Endothelial cell of umbilical vein (primary cell): ENCODE data around the gene OPCML. TPM values are rescaled to one million over a fixed set of nuclear protein-coding genes. Genes with fewer than 3 reads are reported as not detected.

Experiments
- BruUV-seq: library from RNA; stranded (reverse); fragments of 400-500 nt; replicated peaks from 2 replicates; lab custom pipeline; 2021; lab: Mats Ljungman, UMichigan
- CTCF ChIA-PET: fragments of 300-600, 350-600 bp; sonication (Branson Sonifier 250); formaldehyde crosslinking; loops from one replicate; lab custom pipeline; 2021; ENCODE audit warnings: antibody characterized with exemption, inconsistent platforms; lab: Charles Lee
- POLR2A ChIA-PET: fragments of 300-600, 350-600 bp; sonication (Branson Sonifier 250); formaldehyde crosslinking; loops from one replicate; lab custom pipeline; 2021; ENCODE audit warnings: antibody characterized with exemption, inconsistent platforms; lab: Charles Lee
- DNase-seq: peaks from one replicate; pipeline ENCODE4 v3.0.0-alpha.2; 2011; ENCODE audit warnings: low read depth, low spot score
- FAIRE-seq: peaks from 2 replicates; lab custom pipeline; 2011; peaks lifted over from hg19 to GRCh38; lab: Jason Lieb, UNC
- H2AFZ ChIP-seq: 2 replicates; pipeline ENCODE4 v1.6.0; 2012; ENCODE audit warnings: low read depth, low read length, control low read depth, inconsistent platforms
- H3K27ac ChIP-seq: 2 replicates; pipeline ENCODE4 v1.5.1; 2011; ENCODE audit warnings: low read depth, mild to moderate bottlenecking, control low read depth, low read length, moderate library complexity; ENCODE audit not compliant: insufficient read depth
- H3K27me3 ChIP-seq, 2 experiments: 2 replicates each; pipeline versions ENCODE4 v1.6.0 to v1.6.1; 2011; ENCODE audit warnings: low read length in 2 of 2, mixed read lengths in 1 of 2; ENCODE audit not compliant: control insufficient read depth in 2 of 2, insufficient read depth in 2 of 2
- H3K36me3 ChIP-seq, 2 experiments: 2 replicates in 1 of 2; 3 replicates in 1 of 2; pipeline ENCODE4 v1.5.1; 2011; ENCODE audit warnings: low read length in 2 of 2, mild to moderate bottlenecking in 1 of 2, moderate library complexity in 1 of 2; ENCODE audit not compliant: control insufficient read depth in 2 of 2, insufficient read depth in 2 of 2; ENCODE audit errors: extremely low read depth in 1 of 2
- H3K4me1 ChIP-seq: 3 replicates; pipeline ENCODE4 v1.5.1; 2011; ENCODE audit warnings: mild to moderate bottlenecking, low read length; ENCODE audit not compliant: control insufficient read depth, insufficient read depth; ENCODE audit errors: extremely low read depth
- H3K4me2 ChIP-seq: 2 replicates; pipeline ENCODE4 v1.6.1; 2011; ENCODE audit warnings: low read length, control low read depth, mixed read lengths; ENCODE audit not compliant: insufficient read depth
- H3K4me3 ChIP-seq, 3 experiments: fragments of 200-600 bp in 1 of 3; sonication (generic), shearing (Covaris generic) in 1 of 3; replicated peaks in 1 of 3; 2 replicates each; pipeline ENCODE4 v1.5.1; 2011 to 2016; ENCODE audit warnings: control low read depth in 3 of 3, low read length in 3 of 3, mild to moderate bottlenecking in 2 of 3, inconsistent platforms in 1 of 3, low read depth in 1 of 3, moderate library complexity in 1 of 3; ENCODE audit not compliant: insufficient read depth in 1 of 3
- H3K79me2 ChIP-seq: 2 replicates; pipeline ENCODE4 v1.6.0; 2012; ENCODE audit warnings: low read length, inconsistent platforms; ENCODE audit not compliant: control insufficient read depth, insufficient read depth
- H3K9ac ChIP-seq: replicated peaks from 2 replicates; pipeline ENCODE3; 2011; ENCODE audit warnings: low read length, control low read depth; ENCODE audit not compliant: insufficient read depth; ENCODE audit errors: extremely low read depth
- H3K9me1 ChIP-seq: replicated peaks from 3 replicates; pipeline ENCODE4 v1.6.0; 2011; ENCODE audit warnings: mild to moderate bottlenecking, low read length; ENCODE audit not compliant: control insufficient read depth, insufficient read depth; ENCODE audit errors: extremely low read depth
- H3K9me3 ChIP-seq: replicated peaks from 2 replicates; pipeline ENCODE4 v1.5.1; 2012; ENCODE audit warnings: low read length, inconsistent platforms; ENCODE audit not compliant: control insufficient read depth, insufficient read depth
- H4K20me1 ChIP-seq: replicated peaks from 2 replicates; pipeline ENCODE3; 2011; ENCODE audit warnings: mild to moderate bottlenecking, low read length; ENCODE audit not compliant: control insufficient read depth, insufficient read depth; ENCODE audit errors: extremely low read depth
- EZH2 ChIP-seq: IDR thresholded peaks from 2 replicates; pipeline ENCODE4 v1.6.1; 2012; ENCODE audit warnings: borderline replicate concordance, low read depth, mild to moderate bottlenecking, moderate library complexity, low read length, inconsistent platforms; ENCODE audit not compliant: severe bottlenecking
- FOS ChIP-seq: IDR thresholded peaks from 2 replicates; pipeline ENCODE4 v1.6.1; 2011; ENCODE audit warnings: mild to moderate bottlenecking, low read length, moderate library complexity, borderline replicate concordance; ENCODE audit not compliant: insufficient read depth
- GATA2 ChIP-seq: IDR thresholded peaks from 2 replicates; pipeline ENCODE4 v1.7.0; 2011; ENCODE audit warnings: low read depth, mild to moderate bottlenecking, moderate library complexity, mixed read lengths, low read length; ENCODE audit not compliant: insufficient read length, insufficient read depth
- JUN ChIP-seq: IDR thresholded peaks from 2 replicates; pipeline ENCODE4 v1.6.1; 2011; ENCODE audit warnings: borderline replicate concordance, low read depth; ENCODE audit not compliant: insufficient read length, insufficient read depth
- MYC ChIP-seq: IDR thresholded peaks from one replicate; pipeline ENCODE4 v1.6.1; 2011; ENCODE audit warnings: mild to moderate bottlenecking, low read depth, low read length
- POLR2A ChIP-seq: IDR thresholded peaks from 2 replicates; pipeline ENCODE4 v1.6.1; 2012; ENCODE audit warnings: low read depth, mild to moderate bottlenecking, control low read depth, low read length
- POLR2AphosphoS5 ChIP-seq: IDR thresholded peaks from 2 replicates; pipeline ENCODE4 v1.6.1; 2012; ENCODE audit warnings: low read depth, mild to moderate bottlenecking, control low read depth, low read length, moderate library complexity; ENCODE audit not compliant: insufficient read depth
- dilution Hi-C: fragments of 300-500 bp; cut with MboI; formaldehyde crosslinking; loops from one replicate; pipeline ENCODE4 v1.15.0; 2019; ENCODE audit warnings: low sequenced_read_pairs; ENCODE audit not compliant: extremely low pct_ligation_motif_present
- intact Hi-C: fragments of 100-400 bp; cut with micrococcal nuclease; formaldehyde crosslinking; loops from one replicate; pipeline ENCODE4 v1.10.0; 2022
- polyA plus RNA-seq, 4 experiments: library from polyadenylated mRNA; depleted of rRNA in 3 of 4; stranded (reverse) in 3 of 4; unstranded in 1 of 4; fragments of >200 nt; gene quantifications; 2 replicates each; pipeline versions ENCODE4 v1.2.1 to v1.2.3, GENCODE V29; 2011 to 2012; ENCODE audit warnings: missing spikeins in 1 of 4
- total RNA-seq: library from RNA; stranded (reverse); gene quantifications from 2 replicates; pipeline ENCODE4 v1.2.3, GENCODE V29; 2021
- TF ChIP-seq, protein P1 (sequence below), 2 donors: IDR thresholded peaks; 1 replicate in 1 of 2; 2 replicates in 1 of 2; pipeline ENCODE4 v1.5.1; 2011; ENCODE audit warnings: low read length in 2 of 2, mild to moderate bottlenecking in 2 of 2, moderate library complexity in 2 of 2, control low read depth in 1 of 2, inconsistent platforms in 1 of 2, low read depth in 1 of 2; ENCODE audit not compliant: insufficient read depth in 1 of 2; ENCODE audit errors: extremely low read depth in 1 of 2
- TF ChIP-seq, protein P2 (sequence below): IDR thresholded peaks from 2 replicates; pipeline ENCODE4 v1.6.1; 2011; ENCODE audit not compliant: insufficient read depth, insufficient read length

Gene OPCML
- total and polyA plus RNA-seq, 2 donors (not counting 3 experiments of a cell fraction or from before 2014, with no cell fraction given): not detected

DNA sequence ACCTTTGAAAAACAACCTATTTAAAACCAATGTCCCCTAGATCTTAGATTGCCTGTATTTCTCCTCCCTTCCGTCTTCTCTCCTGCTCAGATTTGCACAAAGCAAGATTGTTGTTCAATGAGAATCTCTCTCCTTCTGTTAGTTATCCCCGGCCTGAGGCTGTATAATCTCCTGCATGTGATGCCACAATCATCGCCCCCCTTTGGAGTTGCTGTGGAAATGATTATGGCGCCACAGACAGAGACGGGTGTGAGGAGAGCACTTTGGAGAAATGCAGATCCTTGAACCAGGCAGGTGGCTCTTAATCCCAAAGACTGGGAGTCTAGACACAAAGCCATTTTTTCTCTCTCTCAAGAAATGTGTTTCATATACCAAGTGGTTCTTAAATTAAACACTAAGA is 941.3 kb downstream of the OPCML start:
- no peak overlapping the region for H2AFZ ChIP-seq
- FAIRE-seq (no peak), DNase-seq (no peak)
- no peaks in the 10 kb centered on the region for H3K9me1 ChIP-seq
- no TSS peak for BruUV-seq
- CTCF ChIA-PET: no interaction called here
- no peaks in the 10 kb centered on the region for H4K20me1 ChIP-seq
- peaks cover 1% of the 10 kb centered on the region for H3K9me3 ChIP-seq
- POLR2A ChIA-PET: no interaction called here
- no peak overlapping the region for H3K4me3 ChIP-seq
- TF ChIP-seq JUN: no peak
- no peak overlapping the region for H3K9ac ChIP-seq
- H3K4me1 ChIP-seq: no peaks in the 10 kb centered on the region
- H3K4me2 ChIP-seq: no peak overlapping the region
- no peak overlapping the region for H3K27ac ChIP-seq
- H3K36me3 ChIP-seq: no peaks in the 10 kb centered on the region
- dilution Hi-C loops: no loop called here
- intact Hi-C loops: no loop called here
- H3K27me3 ChIP-seq: no peaks in the 10 kb centered on the region
- no peaks in the 10 kb centered on the region for H3K79me2 ChIP-seq

DNA sequence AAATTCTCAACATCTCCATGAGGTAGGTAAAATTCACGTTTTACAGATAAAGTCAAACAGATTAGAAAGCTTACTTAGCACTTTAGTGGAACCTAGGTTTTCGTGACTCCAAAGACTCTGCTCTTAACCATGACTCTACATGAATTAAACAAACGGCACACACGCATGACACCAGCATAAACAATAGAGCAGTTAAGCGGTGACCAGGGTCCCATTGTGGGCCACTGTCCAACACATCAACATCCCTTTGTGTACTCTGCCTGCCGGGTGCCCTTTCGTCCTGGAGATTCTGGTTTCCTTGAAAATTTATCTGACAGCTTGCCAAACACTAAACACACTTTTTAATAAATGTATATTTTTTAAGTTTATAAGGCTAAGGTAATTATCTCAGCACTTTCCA is 941.7 kb downstream of the OPCML start:
- dilution Hi-C loops (no loop called here), intact Hi-C loops (no loop called here)
- Histone ChIP-seq H4K20me1 (no peaks in the 10 kb centered on the region), H3K79me2 (no peaks in the 10 kb centered on the region), H3K4me1 (no peaks in the 10 kb centered on the region), H3K9me3 (peaks cover 1% of the 10 kb centered on the region), H3K9me1 (no peaks in the 10 kb centered on the region), H3K4me2 (no peak overlapping the region), H2AFZ (no peak overlapping the region), H3K27ac (no peak overlapping the region), H3K9ac (no peak overlapping the region), H3K27me3 (no peaks in the 10 kb centered on the region), H3K36me3 (no peaks in the 10 kb centered on the region), H3K4me3 (no peak overlapping the region)
- FAIRE-seq (no peak), DNase-seq (no peak)
- POLR2A ChIA-PET: no interaction called here
- TF ChIP-seq MYC: no peak
- TF ChIP-seq EZH2: no peak
- TF ChIP-seq POLR2A: no peak
- TF ChIP-seq, protein P1, sequence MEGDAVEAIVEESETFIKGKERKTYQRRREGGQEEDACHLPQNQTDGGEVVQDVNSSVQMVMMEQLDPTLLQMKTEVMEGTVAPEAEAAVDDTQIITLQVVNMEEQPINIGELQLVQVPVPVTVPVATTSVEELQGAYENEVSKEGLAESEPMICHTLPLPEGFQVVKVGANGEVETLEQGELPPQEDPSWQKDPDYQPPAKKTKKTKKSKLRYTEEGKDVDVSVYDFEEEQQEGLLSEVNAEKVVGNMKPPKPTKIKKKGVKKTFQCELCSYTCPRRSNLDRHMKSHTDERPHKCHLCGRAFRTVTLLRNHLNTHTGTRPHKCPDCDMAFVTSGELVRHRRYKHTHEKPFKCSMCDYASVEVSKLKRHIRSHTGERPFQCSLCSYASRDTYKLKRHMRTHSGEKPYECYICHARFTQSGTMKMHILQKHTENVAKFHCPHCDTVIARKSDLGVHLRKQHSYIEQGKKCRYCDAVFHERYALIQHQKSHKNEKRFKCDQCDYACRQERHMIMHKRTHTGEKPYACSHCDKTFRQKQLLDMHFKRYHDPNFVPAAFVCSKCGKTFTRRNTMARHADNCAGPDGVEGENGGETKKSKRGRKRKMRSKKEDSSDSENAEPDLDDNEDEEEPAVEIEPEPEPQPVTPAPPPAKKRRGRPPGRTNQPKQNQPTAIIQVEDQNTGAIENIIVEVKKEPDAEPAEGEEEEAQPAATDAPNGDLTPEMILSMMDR (IDR thresholded peaks at IDR 0.05; ENCODE audit: extremely low read depth in 1 of 2, insufficient read depth in 1 of 2, low read depth in 1 of 2, low read length in 2 of 2): no peak
- TF ChIP-seq FOS: no peak
- TF ChIP-seq POLR2AphosphoS5: no peak
- TF ChIP-seq GATA2: no peak
- TF ChIP-seq JUN: no peak
- TF ChIP-seq, protein P2, sequence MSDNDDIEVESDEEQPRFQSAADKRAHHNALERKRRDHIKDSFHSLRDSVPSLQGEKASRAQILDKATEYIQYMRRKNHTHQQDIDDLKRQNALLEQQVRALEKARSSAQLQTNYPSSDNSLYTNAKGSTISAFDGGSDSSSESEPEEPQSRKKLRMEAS: no peak
- CTCF ChIA-PET: no interaction called here
- BruUV-seq: no TSS peak
